NT2/D1 (cell line): ENCODE data around the gene WASHC2C.
"Not testable (repeated sequence)": the region's sequence is repeated elsewhere in the genome, so short reads cannot be mapped to it uniquely, and the experiment has no call there.

Experiments
- SUZ12 ChIP-seq: IDR thresholded peaks from 2 replicates; pipeline ENCODE4 v1.6.1; 2011; ENCODE audit not compliant: insufficient read length, insufficient read depth; ENCODE audit errors: extremely low read depth
- YY1 ChIP-seq: IDR thresholded peaks from 2 replicates; pipeline ENCODE4 v1.6.1; 2011; ENCODE audit not compliant: insufficient read length, insufficient read depth

DNA sequence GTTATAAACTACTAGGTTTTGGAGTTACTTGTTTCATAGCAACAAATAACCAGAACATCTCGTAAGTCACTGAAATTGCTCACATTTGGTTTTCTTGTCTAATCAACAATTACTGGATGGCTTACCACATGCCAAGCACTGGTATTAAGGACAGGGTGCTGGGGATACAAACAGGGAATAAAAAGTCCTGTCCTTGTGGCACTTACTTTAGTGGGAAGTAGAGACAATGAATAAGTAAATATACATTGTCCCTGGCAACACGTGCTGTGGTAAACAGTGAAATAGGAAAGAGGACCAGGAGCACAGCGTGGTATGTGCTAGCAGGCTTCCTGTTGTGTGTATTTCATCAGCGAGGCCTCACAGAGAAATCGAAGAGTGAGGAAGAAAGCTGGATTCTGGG, 15.8 kb upstream of the WASHC2C start:
- not testable (repeated sequence) for TF ChIP-seq YY1, SUZ12
